Ishikawa (cell line): ENCODE results near the gene TYK2.

ENCODE experiments used
- CEBPB ChIP-seq: IDR thresholded peaks from 2 replicates; pipeline ENCODE4 v1.6.1; 2012
- CREB1 ChIP-seq: IDR thresholded peaks from 2 replicates; pipeline ENCODE4 v1.6.1; 2012; ENCODE audit warnings: low read depth
- EGR1 ChIP-seq: IDR thresholded peaks from 2 replicates; pipeline ENCODE4 v1.6.1; 2012
- EP300 ChIP-seq: IDR thresholded peaks from 2 replicates; pipeline ENCODE4 v1.6.1; 2012; ENCODE audit warnings: borderline replicate concordance
- FOXM1 ChIP-seq: IDR thresholded peaks from 2 replicates; pipeline ENCODE4 v1.6.1; 2012; ENCODE audit warnings: low read depth, borderline replicate concordance
- NFIC ChIP-seq: IDR thresholded peaks from 2 replicates; pipeline ENCODE4 v1.6.1; 2012
- RAD21 ChIP-seq: IDR thresholded peaks from 2 replicates; pipeline ENCODE4 v1.6.1; 2012; ENCODE audit warnings: low read depth
- REST ChIP-seq: IDR thresholded peaks from 2 replicates; pipeline ENCODE4 v1.6.1; 2012; ENCODE audit warnings: low read depth, mild to moderate bottlenecking
- TAF1 ChIP-seq: IDR thresholded peaks from 2 replicates; pipeline ENCODE4 v1.6.1; 2012; ENCODE audit warnings: low read depth, mild to moderate bottlenecking
- TCF12 ChIP-seq: IDR thresholded peaks from 2 replicates; pipeline ENCODE4 v1.6.1; 2012; ENCODE audit warnings: low read depth
- TEAD4 ChIP-seq: IDR thresholded peaks from 2 replicates; pipeline ENCODE4 v1.6.1; 2012
- USF1 ChIP-seq: IDR thresholded peaks from 2 replicates; pipeline ENCODE4 v1.6.1; 2012
- YY1 ChIP-seq: IDR thresholded peaks from 2 replicates; pipeline ENCODE4 v1.6.1; 2012; ENCODE audit warnings: low read depth
- ZBTB7A ChIP-seq: IDR thresholded peaks from 2 replicates; pipeline ENCODE4 v1.6.1; 2012; ENCODE audit warnings: low read depth
- TF ChIP-seq, protein P1 (sequence below): IDR thresholded peaks from 2 replicates; pipeline ENCODE4 v1.6.1; 2012

The TYK2 gene

DNA sequence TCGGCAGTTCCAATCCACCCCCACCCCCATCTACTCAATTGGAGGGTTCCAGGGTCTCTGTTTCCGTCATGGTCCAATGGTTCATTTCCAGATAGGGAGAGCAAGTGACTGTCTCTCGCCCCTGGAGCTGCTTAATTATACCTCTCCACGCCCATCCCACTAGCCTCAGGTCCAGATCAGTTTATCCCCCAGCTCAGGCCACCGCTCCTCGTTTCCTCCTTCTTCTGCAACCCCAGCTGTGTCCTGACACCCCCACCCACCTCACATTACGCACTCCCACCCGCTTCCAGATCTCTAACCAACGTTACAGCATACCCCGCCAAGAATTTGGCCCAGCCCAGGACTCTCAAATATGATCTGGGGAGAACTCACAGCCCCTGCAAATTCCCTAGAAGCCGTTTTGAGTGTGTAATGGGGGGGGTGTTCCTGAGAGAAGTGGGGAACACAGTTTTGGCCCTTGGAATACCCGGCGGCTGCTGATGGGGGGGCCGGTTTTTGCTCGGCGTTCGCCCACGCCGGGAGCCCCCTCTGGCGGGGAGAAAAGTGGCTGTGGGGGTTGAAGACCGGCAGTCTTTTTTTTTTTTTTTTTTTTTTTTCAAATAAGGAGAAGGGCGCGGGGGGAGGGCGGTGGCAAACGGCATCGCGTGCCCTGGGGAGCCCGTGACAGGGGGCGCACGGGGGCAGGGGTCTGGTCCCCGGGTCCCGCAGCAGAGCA is 38.3 kb upstream of the TYK2 start:
- TF ChIP-seq, protein P1, sequence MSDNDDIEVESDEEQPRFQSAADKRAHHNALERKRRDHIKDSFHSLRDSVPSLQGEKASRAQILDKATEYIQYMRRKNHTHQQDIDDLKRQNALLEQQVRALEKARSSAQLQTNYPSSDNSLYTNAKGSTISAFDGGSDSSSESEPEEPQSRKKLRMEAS = 0 out of 2 replicates have a peak, but pooled peaks have one; percentile 5
- no peak for TF ChIP-seq YY1

GRCh38 chr19:10418235-10418484 is 37.8 kb upstream of the TYK2 start:
- TF ChIP-seq YY1 = no peak
- peak; percentile 63 for TF ChIP-seq NFIC
- no peak for TF ChIP-seq EGR1
- TF ChIP-seq CEBPB = no peak
- no peak for TF ChIP-seq USF1
- no peak for TF ChIP-seq FOXM1
- no peak for TF ChIP-seq ZBTB7A
- no peak for TF ChIP-seq RAD21
- 0 out of 2 replicates have a peak, but pooled peaks have one; percentile 13 for TF ChIP-seq TEAD4
- TF ChIP-seq EP300 = no peak
- TF ChIP-seq, protein P1 = 0 out of 2 replicates have a peak, but pooled peaks have one; percentile 23
- peak; percentile 31; the same call in 1 of the 2 replicates for TF ChIP-seq TCF12
- no peak for TF ChIP-seq REST
- no peak for TF ChIP-seq TAF1

DNA sequence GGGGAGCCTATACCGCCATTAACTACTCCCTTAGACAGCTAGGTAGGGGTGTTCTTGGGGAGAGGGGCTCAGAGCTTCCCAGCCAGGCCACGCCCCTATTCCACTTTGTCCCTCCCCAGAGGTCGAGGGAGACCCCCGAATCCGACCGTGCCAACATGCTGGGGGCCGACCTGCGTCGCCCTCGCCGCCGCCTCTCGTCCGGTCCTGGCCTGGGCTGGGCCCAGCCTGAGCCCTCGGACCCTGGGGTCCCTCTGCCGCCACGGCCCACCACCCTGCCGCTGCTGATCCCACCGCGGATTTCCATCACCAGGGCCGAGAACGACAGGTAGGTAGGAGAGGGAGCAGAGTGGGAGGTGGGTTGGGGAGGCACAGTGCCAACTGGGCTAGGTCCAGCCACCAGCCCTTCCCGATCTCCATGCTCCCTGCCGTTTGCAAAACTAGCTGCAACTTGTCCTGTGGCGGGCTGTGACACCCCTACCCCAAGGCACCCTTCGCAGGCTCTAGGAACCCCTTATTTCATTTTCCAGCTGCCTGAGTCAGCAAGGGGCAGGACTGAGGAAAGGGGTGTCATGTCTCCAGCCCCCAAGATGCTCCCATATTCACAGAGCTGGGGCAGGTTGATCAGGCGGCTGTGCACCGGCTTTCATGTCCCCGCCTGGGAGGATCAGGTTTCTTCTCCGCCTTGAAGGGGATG is 37.3 kb upstream of the TYK2 start:
- TF ChIP-seq NFIC = peak; percentile 56; the same call in 1 of the 2 replicates
- TF ChIP-seq ZBTB7A = peak; percentile 93; the same call in 1 of the 2 replicates
- TF ChIP-seq EGR1 = no peak

GRCh38 chr19:10416380-10417257 is 36.2 kb upstream of the TYK2 start:
- TF ChIP-seq FOXM1 = no peak
- TF ChIP-seq TAF1 = no peak
- peak; percentile 76 for TF ChIP-seq USF1
- peak; percentile 82 for TF ChIP-seq EGR1
- peak; percentile 98 for TF ChIP-seq ZBTB7A
- no peak for TF ChIP-seq REST
- TF ChIP-seq NFIC = peak; percentile 13; the same call in 1 of the 2 replicates
- peak; percentile 36; the same call in 1 of the 2 replicates for TF ChIP-seq EP300
- peak; percentile 22; the same call in 1 of the 2 replicates for TF ChIP-seq RAD21
- no peak for TF ChIP-seq CEBPB
- TF ChIP-seq YY1 = peak; percentile 70
- TF ChIP-seq TCF12 = peak; percentile 64
- peak; percentile 100 for TF ChIP-seq CREB1
- TF ChIP-seq, protein P1 = peak; percentile 73

- no peak for TF ChIP-seq RAD21
- no peak for TF ChIP-seq CEBPB
- no peak for TF ChIP-seq EGR1
- TF ChIP-seq TCF12 = no peak
- TF ChIP-seq CREB1 = no peak
- no peak for TF ChIP-seq EP300
- no peak for TF ChIP-seq FOXM1
- TF ChIP-seq, protein P1 = no peak
Observed at GRCh38 chr19:10416083-10416379, 35.7 kb upstream of the TYK2 start.
